Activated CD4-positive, alpha-beta T cell treated with anti-CD3 and anti-CD28 coated beads for 24 hours (primary cell): ENCODE results near the gene GPR17.

ENCODE experiments used
- DNase-seq, 2 donors: peaks; one replicate each; pipeline ENCODE4 v3.0.0-alpha.2; 2020; ENCODE audit warnings: low read depth in 2 of 2

Gene GPR17, protein sequence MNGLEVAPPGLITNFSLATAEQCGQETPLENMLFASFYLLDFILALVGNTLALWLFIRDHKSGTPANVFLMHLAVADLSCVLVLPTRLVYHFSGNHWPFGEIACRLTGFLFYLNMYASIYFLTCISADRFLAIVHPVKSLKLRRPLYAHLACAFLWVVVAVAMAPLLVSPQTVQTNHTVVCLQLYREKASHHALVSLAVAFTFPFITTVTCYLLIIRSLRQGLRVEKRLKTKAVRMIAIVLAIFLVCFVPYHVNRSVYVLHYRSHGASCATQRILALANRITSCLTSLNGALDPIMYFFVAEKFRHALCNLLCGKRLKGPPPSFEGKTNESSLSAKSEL

GRCh38 chr2:127645395-127646291 lies at the start of gene GPR17:
GPR17 (plus strand) TSS chr2:127646153; CDS start chr2:127650736, 4,583 bp downstream.
- DNase-seq: no peak

DNA sequence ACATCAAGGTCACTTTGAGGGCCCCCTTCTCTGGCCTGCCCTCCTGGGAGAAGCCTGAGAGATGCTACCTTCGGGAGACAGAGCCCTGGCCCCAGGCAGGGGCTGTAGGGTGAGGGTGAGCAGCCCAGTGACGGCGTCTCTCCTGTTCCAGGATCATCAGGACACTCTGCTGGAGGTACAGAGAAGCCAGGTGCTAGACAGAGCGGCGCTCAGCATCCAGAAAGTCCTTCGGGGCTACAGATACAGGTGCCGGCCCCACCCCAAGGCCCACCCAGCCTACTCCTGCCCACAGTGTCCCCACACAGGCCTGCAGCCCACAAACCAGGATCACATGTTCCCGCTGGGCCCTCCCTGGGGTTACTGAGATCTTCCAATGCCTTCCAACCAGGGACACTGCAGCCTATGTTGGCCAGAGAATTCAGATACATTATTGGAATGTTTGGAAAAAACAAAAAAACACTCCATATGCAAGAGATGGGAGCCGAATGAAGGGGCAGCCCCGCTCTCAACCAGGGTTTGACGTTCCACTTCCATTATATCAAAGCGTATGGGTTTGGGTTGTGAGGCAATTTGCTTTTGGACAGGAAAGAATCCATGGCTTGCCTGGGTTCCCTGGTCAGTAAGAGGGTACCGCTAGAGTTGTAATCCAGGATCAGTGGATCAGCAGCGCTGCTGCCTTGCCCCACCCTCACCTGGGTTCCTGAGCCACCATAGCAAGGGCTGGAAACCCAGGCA lies 49.5 kb upstream of the GPR17 start:
- DNase-seq: no peak

GRCh38 chr2:127597046-127597983 lies 48.6 kb upstream of the GPR17 start:
- DNase-seq: no peak

DNA sequence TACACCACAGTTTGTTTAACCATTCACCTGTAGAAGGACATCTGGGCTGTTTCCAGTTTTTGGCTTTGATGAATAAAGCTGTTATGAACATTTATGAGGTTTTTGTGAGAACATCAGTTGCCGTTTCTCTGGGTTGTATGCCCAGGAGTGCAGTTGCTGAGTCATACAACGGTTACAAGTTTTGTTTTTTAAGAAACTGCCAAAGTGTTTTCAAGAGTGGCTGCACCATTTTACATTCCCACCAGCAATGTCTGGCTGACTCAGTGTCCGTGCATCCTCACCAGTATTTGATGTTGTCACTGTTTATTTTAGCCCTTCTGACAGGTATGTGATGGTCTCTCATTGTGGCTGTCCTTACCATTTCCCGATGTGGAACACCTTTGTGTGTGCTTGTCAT lies 48.0 kb upstream of the GPR17 start:
- DNase-seq: no peak

DNA sequence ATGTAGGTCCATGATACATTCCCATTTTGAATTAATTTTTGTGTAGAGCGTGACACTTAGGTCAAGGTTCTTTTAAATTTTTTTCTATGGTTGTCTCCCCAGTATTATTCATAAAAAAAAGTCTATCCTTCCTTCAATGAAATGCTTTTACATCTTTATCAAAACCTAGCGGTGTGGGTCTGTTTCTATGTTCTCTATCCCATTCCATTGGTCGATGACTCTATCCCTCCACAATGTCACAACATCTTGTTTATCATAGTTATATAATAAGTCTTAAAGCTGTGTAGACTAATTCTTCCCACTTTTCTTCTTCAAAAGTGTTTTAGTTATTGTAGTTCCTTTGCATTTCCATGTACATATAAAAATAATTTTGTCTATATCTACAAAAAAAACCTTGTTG lies 47.2 kb upstream of the GPR17 start:
- no peak for DNase-seq

GRCh38 chr2:127599211-127599610 lies 46.7 kb upstream of the GPR17 start:
- DNase-seq: no peak

GRCh38 chr2:127604986-127605385 lies 41.0 kb upstream of the GPR17 start:
- DNase-seq: no peak

- DNase-seq: no peak
Observed at GRCh38 chr2:127605691-127606263, 40.2 kb upstream of the GPR17 start.

DNA sequence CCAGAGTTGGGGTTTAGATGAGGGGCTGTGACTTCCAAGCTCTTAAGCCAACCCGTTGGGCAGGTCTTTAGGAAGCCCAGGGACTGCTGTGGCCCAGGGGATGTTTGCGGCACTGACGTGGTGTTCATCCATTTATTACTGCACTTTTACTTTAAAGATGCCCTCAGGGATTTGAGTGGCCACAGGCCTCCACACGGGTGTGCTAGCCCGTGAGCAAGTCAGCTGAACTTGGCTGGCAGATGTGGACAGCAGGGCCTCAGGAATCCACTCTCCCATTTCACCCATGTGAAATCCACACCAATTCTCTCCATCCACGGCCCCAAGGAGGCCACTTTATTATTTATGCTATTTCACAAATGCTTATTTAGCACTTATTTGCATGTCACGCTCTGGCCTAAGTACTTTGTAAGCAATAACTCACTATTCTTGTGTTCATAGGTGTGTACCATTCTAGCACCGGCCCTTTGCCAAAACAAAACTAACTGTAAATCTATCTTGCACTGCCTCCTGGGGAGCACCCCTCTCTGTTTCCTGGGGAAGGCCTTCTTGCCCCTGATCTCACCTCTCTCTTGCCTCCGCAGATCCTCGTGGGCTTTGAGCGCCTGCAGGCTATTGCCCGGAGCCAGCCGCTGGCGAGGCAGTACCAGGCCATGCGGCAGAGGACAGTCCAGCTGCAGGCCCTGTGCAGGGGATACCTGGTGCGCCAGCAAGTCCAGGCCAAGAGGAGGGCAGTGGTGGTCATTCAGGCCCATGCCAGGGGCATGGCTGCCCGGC lies 39.1 kb upstream of the GPR17 start:
- DNase-seq: no peak

- DNase-seq: no peak
Observed at GRCh38 chr2:127607399-127607908, 38.5 kb upstream of the GPR17 start.

DNA sequence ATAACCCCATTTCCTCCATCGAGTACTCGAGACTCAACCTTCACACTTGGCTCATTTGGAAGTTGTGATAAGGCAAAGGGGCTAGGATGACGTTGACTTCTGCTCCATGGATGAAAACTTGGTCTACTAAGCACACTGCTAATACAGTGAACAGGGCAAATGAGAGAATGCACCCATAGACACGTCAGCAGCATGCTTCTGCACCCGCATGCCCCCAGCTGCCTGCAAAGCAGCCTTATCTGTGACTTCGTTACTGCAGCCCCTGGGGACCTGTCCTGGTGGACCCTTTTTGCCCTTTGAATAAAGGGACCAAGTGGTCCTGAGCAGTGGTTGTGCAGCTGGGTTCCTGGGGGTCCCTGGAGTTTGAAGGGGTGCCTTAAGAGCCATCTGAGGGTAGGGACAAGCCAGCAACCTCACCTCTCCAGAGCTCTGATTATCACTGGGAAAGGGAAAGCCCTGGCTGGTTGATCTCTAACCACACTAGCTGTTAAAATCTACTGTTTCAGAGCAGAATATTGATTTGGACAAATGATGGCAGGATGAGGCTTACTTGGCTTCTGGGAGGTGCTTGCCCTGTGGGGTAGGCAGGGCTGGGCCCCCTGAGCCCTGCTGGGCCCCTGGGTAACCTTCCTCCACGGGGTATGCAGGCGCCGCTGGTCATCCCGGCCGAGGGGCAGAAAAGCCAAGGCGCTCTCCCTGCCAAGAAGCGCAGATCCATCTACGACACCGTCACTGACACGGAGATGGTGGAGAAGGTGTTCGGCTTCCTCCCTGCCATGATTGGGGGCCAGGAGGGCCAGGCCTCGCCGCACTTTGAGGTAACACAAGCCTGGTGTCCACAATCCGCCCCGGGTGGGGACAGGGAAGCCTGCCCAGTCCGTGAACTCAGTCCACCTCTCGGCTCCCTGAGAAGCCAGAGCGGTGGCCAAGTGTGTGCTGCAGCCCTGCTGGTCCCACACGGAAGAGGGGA lies 37.6 kb upstream of the GPR17 start:
- DNase-seq: no peak

- DNase-seq: no peak
Observed at GRCh38 chr2:127609031-127609751, 36.8 kb upstream of the GPR17 start.

GRCh38 chr2:127609818-127610217 lies 36.1 kb upstream of the GPR17 start:
- DNase-seq: no peak

GRCh38 chr2:127610561-127610960 lies 35.4 kb upstream of the GPR17 start:
- no peak for DNase-seq

- no peak for DNase-seq
Observed at GRCh38 chr2:127611076-127611925, 34.7 kb upstream of the GPR17 start.

GRCh38 chr2:127612111-127612822 lies 33.7 kb upstream of the GPR17 start:
- DNase-seq: no peak
